Stimulated activated CD4-positive, alpha-beta T cell treated with anti-CD3 and anti-CD28 coated beads, Interleukin-2, amount 100 ng/mL, for 48 hours (primary cell): ENCODE results near the gene CISD3.
"Not testable (repeated sequence)": the region's sequence is repeated elsewhere in the genome, so short reads cannot be mapped to it uniquely, and the experiment has no call there.

Experiments used
- DNase-seq, 2 donors: peaks; one replicate each; pipeline ENCODE4 v3.0.0-alpha.2; 2020

CISD3 gene

GRCh38 chr17:38709104-38709820, 20.9 kb upstream of the CISD3 start:
- no peak for DNase-seq

GRCh38 chr17:38709864-38710603, 20.1 kb upstream of the CISD3 start:
- DNase-seq: no peak

- DNase-seq: no peak
Observed at GRCh38 chr17:38710604-38710962, 19.6 kb upstream of the CISD3 start.

GRCh38 chr17:38710985-38711384, 19.2 kb upstream of the CISD3 start:
- DNase-seq: no peak

GRCh38 chr17:38711792-38712571, 18.2 kb upstream of the CISD3 start:
- DNase-seq: no peak

- DNase-seq: no peak
Observed at GRCh38 chr17:38712593-38712992, 17.5 kb upstream of the CISD3 start.

GRCh38 chr17:38713456-38714075, 16.6 kb upstream of the CISD3 start:
- DNase-seq: no peak

GRCh38 chr17:38715216-38715943, 14.8 kb upstream of the CISD3 start:
- no peak for DNase-seq

GRCh38 chr17:38716368-38717005, 13.7 kb upstream of the CISD3 start:
- DNase-seq: no peak

- DNase-seq: no peak
Observed at GRCh38 chr17:38717139-38717745, 12.9 kb upstream of the CISD3 start.

- DNase-seq: no peak
Observed at GRCh38 chr17:38719289-38719942, 10.7 kb upstream of the CISD3 start.

- DNase-seq: no peak
Observed at GRCh38 chr17:38719943-38720641, 10.0 kb upstream of the CISD3 start.

- DNase-seq: no peak
Observed at GRCh38 chr17:38720941-38721340, 9.2 kb upstream of the CISD3 start.

- no peak for DNase-seq
Observed at GRCh38 chr17:38721802-38722201, 8.3 kb upstream of the CISD3 start.

- DNase-seq: no peak
Observed at GRCh38 chr17:38724337-38724988, 5.7 kb upstream of the CISD3 start.

- no peak for DNase-seq
Observed at GRCh38 chr17:38725066-38725465, 5.1 kb upstream of the CISD3 start.

GRCh38 chr17:38726145-38726544, 4.0 kb upstream of the CISD3 start:
- not testable (repeated sequence) for DNase-seq

GRCh38 chr17:38727736-38728135, 2.4 kb upstream of the CISD3 start:
- DNase-seq: peak; percentile 67 to 69

GRCh38 chr17:38728290-38728831, 1.8 kb upstream of the CISD3 start:
- peak in 1 of 2 donors; percentile 41 for DNase-seq
